Gastroesophageal sphincter (tissue), 4 donors: ENCODE results near the gene P2RX4. TPM values are rescaled to one million over a fixed set of nuclear protein-coding genes. Genes with fewer than 3 reads are reported as not detected.
"Not testable (repeated sequence)": the region's sequence is repeated elsewhere in the genome, so short reads cannot be mapped to it uniquely, and the experiment has no call there.

Experiments used
- ATAC-seq: fragments of 150-250 bp; one replicate; pipeline ENCODE4 v1.9.1; 2016; ENCODE audit warnings: mild to moderate bottlenecking, moderate library complexity
- H3K27ac ChIP-seq, 4 donors: fragments of 200-600 bp; sonication (generic) in 3 of 4; 1 replicate in 3 of 4; 2 replicates in 1 of 4; pipeline ENCODE4 v1.5.1; 2016 to 2019
- H3K27me3 ChIP-seq: fragments of 200-600 bp; sonication (generic); one replicate; pipeline ENCODE4 v1.5.1; 2019
- H3K36me3 ChIP-seq, 2 donors: fragments of 200-600 bp; sonication (generic); one replicate each; pipeline ENCODE4 v1.5.1; 2019; ENCODE audit warnings: control low read depth in 1 of 2
- H3K4me1 ChIP-seq, 3 donors: fragments of 200-600 bp; sonication (generic); 1 replicate in 2 of 3; 2 replicates in 1 of 3; pipeline ENCODE4 v1.5.1; 2016 to 2019; ENCODE audit warnings: control low read depth in 2 of 3
- H3K4me3 ChIP-seq, 2 donors: fragments of 200-600 bp; sonication (generic); one replicate each; pipeline ENCODE4 v1.5.1; 2019; ENCODE audit warnings: mild to moderate bottlenecking in 1 of 2, moderate library complexity in 1 of 2
- H3K9me3 ChIP-seq, 3 donors: fragments of 200-600 bp; sonication (generic); one replicate each; pipeline ENCODE4 v1.5.1; 2017 to 2019; ENCODE audit warnings: control low read depth in 2 of 3
- EP300 ChIP-seq: sonication (generic); formaldehyde crosslinking; IDR thresholded peaks from one replicate; pipeline ENCODE4 v1.6.1; 2017; ENCODE audit warnings: antibody characterized with exemption, mild to moderate bottlenecking
- POLR2A ChIP-seq, 2 donors: fragments of 450-650 bp; IDR thresholded peaks; one replicate each; pipeline ENCODE4 v1.6.1; 2017; ENCODE audit warnings: antibody characterized with exemption in 2 of 2, mild to moderate bottlenecking in 2 of 2, moderate library complexity in 1 of 2
- POLR2AphosphoS5 ChIP-seq: sonication (generic); formaldehyde crosslinking; IDR thresholded peaks from one replicate; pipeline ENCODE4 v1.6.1; 2017; ENCODE audit warnings: antibody characterized with exemption
- WGBS, 2 donors: methylation state at CpG; one replicate each; pipeline ENCODE4 v1.1.5; 2018; ENCODE audit warnings: low coverage in 1 of 2; 5-methylcytosine and 5-hydroxymethylcytosine counted together
- total RNA-seq, 4 donors: library from RNA; depleted of rRNA; stranded (reverse); fragments of >200 nt; gene quantifications; one replicate each; pipeline ENCODE4 v1.1.0, GENCODE V29; 2016
- TF ChIP-seq, protein P1 (sequence below), 4 experiments: fragments of 200-600 bp in 2 of 4; fragments of 450-650 bp in 2 of 4; sonication (generic) in 1 of 4; IDR thresholded peaks; one replicate each; pipeline ENCODE4 v1.5.1; 2017 to 2019; ENCODE audit warnings: antibody characterized with exemption in 4 of 4, mild to moderate bottlenecking in 2 of 4, moderate library complexity in 2 of 4

Gene P2RX4, protein sequence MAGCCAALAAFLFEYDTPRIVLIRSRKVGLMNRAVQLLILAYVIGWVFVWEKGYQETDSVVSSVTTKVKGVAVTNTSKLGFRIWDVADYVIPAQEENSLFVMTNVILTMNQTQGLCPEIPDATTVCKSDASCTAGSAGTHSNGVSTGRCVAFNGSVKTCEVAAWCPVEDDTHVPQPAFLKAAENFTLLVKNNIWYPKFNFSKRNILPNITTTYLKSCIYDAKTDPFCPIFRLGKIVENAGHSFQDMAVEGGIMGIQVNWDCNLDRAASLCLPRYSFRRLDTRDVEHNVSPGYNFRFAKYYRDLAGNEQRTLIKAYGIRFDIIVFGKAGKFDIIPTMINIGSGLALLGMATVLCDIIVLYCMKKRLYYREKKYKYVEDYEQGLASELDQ
- 10 to 100 TPM; 15.1 to 32.8 (median 31.0) TPM for total RNA-seq

DNA sequence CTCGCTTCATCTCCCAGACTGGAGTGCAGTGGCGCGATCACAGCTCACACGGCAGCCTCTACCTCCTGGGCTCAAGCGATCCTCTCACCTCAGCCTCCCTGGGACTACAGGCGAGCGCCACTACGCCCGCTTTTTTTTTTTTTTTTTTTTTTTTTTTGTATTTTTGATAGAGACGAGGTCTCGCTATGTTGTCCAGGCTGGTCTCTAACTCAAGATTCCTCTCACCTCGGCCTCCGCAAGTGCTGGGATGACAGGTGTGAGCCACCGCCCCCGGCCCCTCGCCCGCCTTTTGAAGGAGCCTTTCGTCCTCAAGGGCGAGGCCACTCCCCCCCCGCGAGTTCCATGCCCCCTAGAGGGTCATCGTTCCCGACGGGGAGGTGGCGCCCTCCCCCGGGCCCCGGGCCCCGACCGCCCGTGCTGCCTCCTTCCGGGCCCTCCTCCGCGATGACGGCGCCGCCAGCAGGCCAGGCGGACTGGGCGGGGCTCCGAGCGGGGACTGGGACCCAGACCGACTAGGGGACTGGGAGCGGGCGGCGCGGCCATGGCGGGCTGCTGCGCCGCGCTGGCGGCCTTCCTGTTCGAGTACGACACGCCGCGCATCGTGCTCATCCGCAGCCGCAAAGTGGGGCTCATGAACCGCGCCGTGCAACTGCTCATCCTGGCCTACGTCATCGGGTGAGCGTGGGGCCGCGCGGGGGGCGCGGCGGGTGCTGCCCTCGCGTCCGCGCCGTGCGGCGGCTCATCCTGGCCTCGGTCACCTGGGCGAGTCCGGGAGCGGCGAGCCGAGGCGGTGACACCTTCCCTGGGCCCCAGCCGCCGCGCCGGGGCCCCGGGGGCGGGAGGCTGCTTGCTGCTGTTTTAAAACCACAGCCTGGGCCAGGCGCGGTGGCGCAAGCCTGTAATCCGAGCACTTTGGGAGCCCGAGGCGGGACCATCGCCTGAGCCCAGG lies at the start of gene P2RX4:
Gene P2RX4, plus strand, starts transcription at position 506 of the 949 bp plus-strand sequence. Its CDS starts 36 bp downstream, at position 542.
- 79% methylated on average over 8 of the region's 97 CpGs; no CpG with 5 or more reads in 1 of the 2 donors for WGBS, 2 donors
- TF ChIP-seq POLR2A (IDR thresholded peaks at IDR 0.05) (peak; percentile 91 to 92), POLR2AphosphoS5 (peak; percentile 82), EP300 (no peak)
- TF ChIP-seq, protein P1, sequence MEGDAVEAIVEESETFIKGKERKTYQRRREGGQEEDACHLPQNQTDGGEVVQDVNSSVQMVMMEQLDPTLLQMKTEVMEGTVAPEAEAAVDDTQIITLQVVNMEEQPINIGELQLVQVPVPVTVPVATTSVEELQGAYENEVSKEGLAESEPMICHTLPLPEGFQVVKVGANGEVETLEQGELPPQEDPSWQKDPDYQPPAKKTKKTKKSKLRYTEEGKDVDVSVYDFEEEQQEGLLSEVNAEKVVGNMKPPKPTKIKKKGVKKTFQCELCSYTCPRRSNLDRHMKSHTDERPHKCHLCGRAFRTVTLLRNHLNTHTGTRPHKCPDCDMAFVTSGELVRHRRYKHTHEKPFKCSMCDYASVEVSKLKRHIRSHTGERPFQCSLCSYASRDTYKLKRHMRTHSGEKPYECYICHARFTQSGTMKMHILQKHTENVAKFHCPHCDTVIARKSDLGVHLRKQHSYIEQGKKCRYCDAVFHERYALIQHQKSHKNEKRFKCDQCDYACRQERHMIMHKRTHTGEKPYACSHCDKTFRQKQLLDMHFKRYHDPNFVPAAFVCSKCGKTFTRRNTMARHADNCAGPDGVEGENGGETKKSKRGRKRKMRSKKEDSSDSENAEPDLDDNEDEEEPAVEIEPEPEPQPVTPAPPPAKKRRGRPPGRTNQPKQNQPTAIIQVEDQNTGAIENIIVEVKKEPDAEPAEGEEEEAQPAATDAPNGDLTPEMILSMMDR (IDR thresholded peaks at IDR 0.05), result peak in 2 of 4 experiments; percentile 2 to 55
- peak; percentile 89 for ATAC-seq
- peaks cover 0 to 11% of the 10 kb centered on the region in 2 donors for H3K36me3 ChIP-seq
- no peaks in the 10 kb centered on the region for H3K9me3 ChIP-seq
- H3K27me3 ChIP-seq, result no peaks in the 10 kb centered on the region
- H3K27ac ChIP-seq, result peak within 1 kb of the TSS; percentile 60 to 92 (median 89)
- H3K4me1 ChIP-seq, result peaks cover 0 to 25% (median 0%) of the 10 kb centered on the region in 3 donors
- H3K4me3 ChIP-seq, result peak within 1 kb of the TSS; percentile 53 to 87

GRCh38 chr12:121162384-121162783 lies 47.5 kb upstream of the P2RX4 start:
- Histone ChIP-seq H3K27me3 (no peaks in the 10 kb centered on the region), H3K36me3 (peaks cover 0 to 58% of the 10 kb centered on the region in 2 donors), H3K27ac (no peak overlapping the region), H3K4me3 (no peak overlapping the region), H3K4me1 (no peaks in the 10 kb centered on the region), H3K9me3 (peaks cover 0 to 8% (median 0%) of the 10 kb centered on the region in 3 donors)
- 77% methylated on average over 3 of the region's 10 CpGs; no CpG with 5 or more reads in 1 of the 2 donors for WGBS, 2 donors
- no peak for ATAC-seq
- no peak for TF ChIP-seq POLR2A (IDR thresholded peaks at IDR 0.05)
- TF ChIP-seq, protein P1 (IDR thresholded peaks at IDR 0.05), result no peak
- TF ChIP-seq POLR2AphosphoS5, result no peak
- no peak for TF ChIP-seq EP300

DNA sequence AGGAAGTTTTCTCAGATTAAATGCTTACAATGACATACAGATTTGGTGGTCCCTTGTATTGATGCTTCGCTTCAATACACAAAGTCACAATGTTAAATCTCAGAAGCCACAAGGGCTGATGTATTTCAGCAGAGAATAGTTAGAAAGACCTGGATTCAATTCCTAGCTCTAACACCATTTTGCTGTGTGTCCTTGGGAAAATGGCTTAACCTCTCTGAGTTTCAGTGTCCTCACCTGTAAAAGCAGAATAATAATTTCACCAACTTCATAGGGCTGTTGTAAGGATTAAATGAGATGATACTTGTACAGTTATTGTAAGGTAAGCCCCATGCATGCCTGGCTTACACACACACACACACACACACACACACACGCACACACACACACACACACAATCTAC lies 46.9 kb upstream of the P2RX4 start:
- H3K9me3 ChIP-seq, result peaks cover 0 to 5% (median 0%) of the 10 kb centered on the region in 3 donors
- ATAC-seq, result no peak
- TF ChIP-seq POLR2AphosphoS5, result no peak
- no peak for TF ChIP-seq EP300
- TF ChIP-seq, protein P1 (IDR thresholded peaks at IDR 0.05), result no peak
- TF ChIP-seq POLR2A (IDR thresholded peaks at IDR 0.05), result no peak
- peaks cover 0 to 61% of the 10 kb centered on the region in 2 donors for H3K36me3 ChIP-seq
- no peaks in the 10 kb centered on the region for H3K4me1 ChIP-seq
- H3K27ac ChIP-seq, result no peak overlapping the region
- no peaks in the 10 kb centered on the region for H3K27me3 ChIP-seq
- no peak overlapping the region for H3K4me3 ChIP-seq
- WGBS, 2 donors, result 76 to 83% methylated on average over 1 to 2 of the region's 2 CpGs

GRCh38 chr12:121164839-121165238 lies 45.1 kb upstream of the P2RX4 start:
- 91 to 100% methylated on average over 4 to 6 of the region's 6 CpGs for WGBS, 2 donors
- not testable (repeated sequence) for H3K27me3 ChIP-seq, H3K4me3 ChIP-seq, H3K9me3 ChIP-seq, H3K4me1 ChIP-seq, H3K27ac ChIP-seq, ATAC-seq
- peaks cover 0 to 62% of the 10 kb centered on the region in 2 donors for H3K36me3 ChIP-seq

DNA sequence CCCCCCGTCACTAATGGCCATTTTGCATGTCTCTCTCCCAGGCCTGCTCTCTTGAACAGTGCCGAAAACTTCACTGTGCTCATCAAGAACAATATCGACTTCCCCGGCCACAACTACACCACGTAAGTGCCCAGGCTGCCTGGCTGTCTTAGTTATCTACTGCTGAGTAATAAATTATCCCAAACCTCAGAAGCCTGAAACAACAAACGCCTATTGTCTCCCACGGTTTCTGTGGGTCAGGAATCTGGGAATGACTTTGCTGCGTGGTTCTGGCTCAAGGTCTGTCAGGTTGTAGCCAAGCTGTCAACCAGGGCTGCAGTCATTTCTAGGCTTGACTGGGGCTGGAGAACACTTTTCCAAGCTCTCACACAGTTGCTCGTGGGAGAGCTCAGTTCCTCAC lies 44.6 kb upstream of the P2RX4 start:
- H3K4me3 ChIP-seq, result no peak overlapping the region
- H3K27me3 ChIP-seq, result no peaks in the 10 kb centered on the region
- H3K4me1 ChIP-seq, result no peaks in the 10 kb centered on the region
- ATAC-seq, result no peak
- peaks cover 0 to 62% of the 10 kb centered on the region in 2 donors for H3K36me3 ChIP-seq
- 87 to 100% methylated on average over 2 to 3 of the region's 9 CpGs for WGBS, 2 donors
- H3K9me3 ChIP-seq, result no peaks in the 10 kb centered on the region
- no peak overlapping the region for H3K27ac ChIP-seq
- no peak for TF ChIP-seq POLR2AphosphoS5
